ENCODE data around the gene TXNDC5. TPM values are rescaled to one million over a fixed set of nuclear protein-coding genes. Genes with fewer than 3 reads are reported as not detected.

Gene TXNDC5
- total and polyA plus RNA-seq, 12 donors, result 51.6 to 192 (median 128) TPM

Other genes with a start within 250 kb of the TXNDC5 start
- gene BMP6, start 184.7 kb downstream of the TXNDC5 start, total RNA-seq, result 10 to 100 TPM in 1 of 9 donors, 1 to 10 TPM in 8; 1.7 to 17.0 (median 4.7) TPM
- 1 to 10 TPM; 1.4 to 3.4 (median 2.6) TPM for gene BMP6, start 184.7 kb downstream of the TXNDC5 start, polyA plus RNA-seq
- 10 to 100 TPM in 7 of 9 donors, 1 to 10 TPM in 2; 8.5 to 27.7 (median 16.1) TPM for gene BLOC1S5, start 153.6 kb upstream of the TXNDC5 start, total RNA-seq
- 10 to 100 TPM in 1 of 3 donors, 1 to 10 TPM in 2; 5.3 to 15.2 (median 7.3) TPM for gene BLOC1S5, start 153.6 kb upstream of the TXNDC5 start, polyA plus RNA-seq
- gene EEF1E1, start 191.8 kb upstream of the TXNDC5 start, total RNA-seq, result 10 to 100 TPM; 18.1 to 95.8 (median 32.3) TPM
- 10 to 100 TPM; 18.3 to 72.9 (median 20.9) TPM for gene EEF1E1, start 191.8 kb upstream of the TXNDC5 start, polyA plus RNA-seq

Data from adrenal gland (tissue), 12 donors.